G401 (cell line): ENCODE measurements around the gene UFSP1. TPM values are rescaled to one million over a fixed set of nuclear protein-coding genes. Genes with fewer than 3 reads are reported as not detected.
"Not testable (repeated sequence)": the region's sequence is repeated elsewhere in the genome, so short reads cannot be mapped to it uniquely, and the experiment has no call there.

Experiments used
- DNase-seq: peaks from one replicate; pipeline ENCODE4 v3.0.0-alpha.2; 2015; ENCODE audit warnings: low spot score
- in situ Hi-C: cut with HindIII; loops from 2 replicates; pipeline ENCODE4 v1.10.0; 2016; ENCODE audit warnings: low sequenced_read_pairs, mixed read lengths
- total RNA-seq: library from RNA; depleted of rRNA; stranded (reverse); fragments of >200 nt; shearing (Covaris generic); gene quantifications from 2 replicates; pipeline ENCODE4 v1.2.3, GENCODE V29; 2014

Gene UFSP1
- total RNA-seq, 1 experiment from 2014 or later = 3.6 TPM

- peak; percentile 85 for DNase-seq
- in situ Hi-C loops = no loop called here
Observed at GRCh38 chr7:100865938-100866728, 23.4 kb downstream of the UFSP1 start.

- in situ Hi-C loops = no loop called here
- peak; percentile 75 for DNase-seq
Observed at GRCh38 chr7:100865372-100865911, 24.1 kb downstream of the UFSP1 start.

- no peak for DNase-seq
- in situ Hi-C loops = no loop called here
Observed at GRCh38 chr7:100864263-100864845, 25.2 kb downstream of the UFSP1 start.

- in situ Hi-C loops = no loop called here
- DNase-seq = no peak
Observed at GRCh38 chr7:100863406-100863950, 26.0 kb downstream of the UFSP1 start.

GRCh38 chr7:100861616-100861985, 27.9 kb downstream of the UFSP1 start:
- DNase-seq = no peak
- in situ Hi-C loops = no loop called here

- in situ Hi-C loops = no loop called here
- no peak for DNase-seq
Observed at GRCh38 chr7:100860702-100861615, 28.6 kb downstream of the UFSP1 start.

GRCh38 chr7:100859856-100860255, 29.7 kb downstream of the UFSP1 start:
- in situ Hi-C loops = no loop called here

GRCh38 chr7:100856871-100857282, 32.6 kb downstream of the UFSP1 start:
- DNase-seq = no peak
- in situ Hi-C loops = no loop called here

More at GRCh38 chr7:100859856-100860255, 29.7 kb downstream of the UFSP1 start:
- no peak for DNase-seq

- DNase-seq = no peak
- in situ Hi-C loops = no loop called here
Observed at GRCh38 chr7:100855515-100855914, 34.0 kb downstream of the UFSP1 start.

GRCh38 chr7:100854899-100855298, 34.6 kb downstream of the UFSP1 start:
- in situ Hi-C loops, DNase-seq: not testable (repeated sequence)

- DNase-seq = no peak
- in situ Hi-C loops = no loop called here
Observed at GRCh38 chr7:100854146-100854895, 35.2 kb downstream of the UFSP1 start.

- in situ Hi-C loops = no loop called here
- DNase-seq = peak; percentile 87
Observed at GRCh38 chr7:100852048-100852872, 37.3 kb downstream of the UFSP1 start, which contains the start of gene SLC12A9. Gene SLC12A9, plus strand, starts transcription at chr7:100852713. Its CDS starts 1,485 bp downstream, at chr7:100854198.

GRCh38 chr7:100847360-100847759, 42.2 kb downstream of the UFSP1 start:
- in situ Hi-C loops = no loop called here
- DNase-seq = no peak

- in situ Hi-C loops = no loop called here
- no peak for DNase-seq
Observed at GRCh38 chr7:100840470-100841100, 48.9 kb downstream of the UFSP1 start.

GRCh38 chr7:100839361-100839760, 50.2 kb downstream of the UFSP1 start:
- in situ Hi-C loops = no loop called here
- DNase-seq = no peak
